ENCODE results near the gene KSR2.

KSR2 gene

DNA sequence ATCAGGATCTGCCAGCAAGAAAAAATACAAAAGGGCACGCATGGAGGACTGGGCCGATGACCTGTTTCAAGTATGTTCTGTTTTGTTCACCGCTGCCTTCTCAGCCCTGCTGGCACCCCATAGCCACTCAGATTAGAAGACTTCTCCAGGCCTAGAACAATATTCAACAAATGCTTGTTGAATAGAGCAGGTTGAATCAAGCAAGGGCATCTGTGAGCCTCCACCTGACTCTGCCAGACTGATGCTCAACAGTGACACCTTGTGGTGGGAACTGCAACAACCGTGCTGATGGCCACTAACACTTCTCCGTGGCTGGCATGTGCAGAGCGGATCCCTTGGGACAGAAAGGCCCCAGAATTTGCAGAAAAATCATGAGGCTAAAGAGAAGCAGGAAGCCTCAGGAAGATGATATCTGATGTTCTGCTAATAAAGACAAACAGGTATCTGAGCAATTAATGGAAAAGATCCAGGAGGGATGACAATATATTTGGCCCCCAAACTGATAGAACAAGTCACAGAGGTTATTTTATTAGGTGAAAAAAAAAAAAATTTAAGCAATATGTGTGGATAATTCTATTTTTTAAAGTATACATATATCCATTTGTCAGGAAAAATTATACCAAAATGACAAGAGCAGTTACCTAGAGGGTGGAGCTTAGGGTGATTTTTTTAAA, 114.3 kb downstream of the KSR2 start:
- DNase-seq, result peak; percentile 93

DNA sequence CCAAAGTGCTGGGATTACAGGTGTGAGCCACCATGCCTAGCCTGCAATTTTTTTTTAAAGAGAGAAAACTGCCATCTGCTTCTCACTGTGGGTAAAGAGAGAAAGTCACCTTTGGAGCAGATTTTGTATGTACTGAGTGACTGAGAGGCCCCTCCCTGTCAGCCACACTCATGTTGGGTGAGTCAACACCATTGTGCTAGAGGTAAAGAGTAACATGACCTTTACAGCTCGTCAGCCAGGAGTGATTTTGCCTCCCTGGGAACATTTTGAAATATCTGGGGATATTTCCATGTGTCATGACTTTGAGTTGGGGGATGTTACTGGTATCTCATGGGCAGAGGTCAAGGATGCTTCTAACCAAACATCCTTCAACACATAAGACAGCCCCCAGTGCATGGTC, 115.2 kb downstream of the KSR2 start:
- peak; percentile 77 for DNase-seq

DNA sequence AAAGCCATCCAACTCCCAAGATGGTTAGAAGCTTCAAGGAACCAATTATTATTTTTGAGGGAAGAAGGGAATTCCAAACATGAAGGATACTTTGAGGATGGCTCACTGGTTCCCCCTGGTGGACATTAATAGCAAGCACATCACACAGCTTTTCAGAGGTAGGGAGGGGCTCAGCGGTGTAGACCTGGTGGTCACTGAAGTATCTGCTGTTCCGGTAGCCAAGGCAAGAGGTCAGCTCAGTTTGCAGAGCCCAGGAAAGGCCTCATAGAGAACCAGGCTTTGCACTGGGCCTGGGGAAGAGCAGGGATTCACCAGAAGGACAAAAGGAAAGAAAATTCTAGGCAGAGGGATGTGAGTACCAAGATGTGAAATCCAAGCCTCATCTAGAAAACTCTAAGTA, 118.7 kb downstream of the KSR2 start:
- DNase-seq, result peak; percentile 63

DNA sequence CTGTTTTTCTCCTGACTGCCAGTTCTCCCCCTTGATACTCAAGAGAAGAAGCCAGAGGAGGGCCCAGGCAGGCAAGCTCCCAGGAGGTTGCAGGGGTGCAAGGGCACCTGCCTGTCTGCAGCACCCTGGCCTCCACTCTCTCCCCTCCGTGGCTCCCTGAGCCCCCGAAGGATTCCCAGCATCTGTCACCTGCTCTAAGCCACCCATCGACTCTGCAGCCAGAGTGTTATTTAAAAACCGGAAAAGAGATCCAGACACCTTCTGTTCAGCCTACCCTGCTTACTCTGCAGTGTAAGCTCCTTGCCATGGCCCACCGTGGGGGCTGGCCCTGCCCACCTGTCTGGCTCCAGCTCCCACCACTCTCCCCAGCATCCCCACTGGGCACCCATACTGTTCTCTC, 121.4 kb downstream of the KSR2 start:
- no peak for DNase-seq

DNA sequence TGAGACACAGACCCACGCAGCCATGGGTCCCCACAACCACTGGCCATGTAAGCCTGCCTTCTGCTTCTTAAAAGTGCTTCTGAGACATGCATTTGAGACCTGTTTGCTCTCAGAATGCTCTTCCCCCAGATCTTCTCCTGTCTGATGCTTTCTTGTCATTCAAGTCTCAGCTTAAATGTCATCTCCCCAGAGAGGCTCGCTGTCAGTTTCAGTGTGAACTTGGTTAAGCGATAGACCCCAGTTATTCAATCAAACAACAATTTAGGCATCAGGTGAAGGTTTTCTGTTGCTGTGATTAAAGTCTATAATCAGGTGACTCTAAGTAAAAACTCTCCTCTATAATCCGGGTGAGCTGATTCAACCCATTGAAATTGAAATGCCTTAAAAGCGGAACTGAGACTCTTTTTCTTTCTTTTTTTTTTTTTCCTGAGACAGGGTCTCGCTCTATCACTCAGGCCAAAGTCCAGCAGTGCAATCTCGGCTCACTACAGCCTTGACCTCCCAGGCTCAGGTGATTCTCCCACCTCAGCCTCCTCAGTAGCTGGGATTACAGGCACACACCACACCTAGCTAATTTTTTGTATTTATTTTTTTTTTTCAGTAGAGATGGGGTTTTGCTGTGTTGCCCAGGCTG, 123.4 kb downstream of the KSR2 start:
- DNase-seq, result no peak

DNA sequence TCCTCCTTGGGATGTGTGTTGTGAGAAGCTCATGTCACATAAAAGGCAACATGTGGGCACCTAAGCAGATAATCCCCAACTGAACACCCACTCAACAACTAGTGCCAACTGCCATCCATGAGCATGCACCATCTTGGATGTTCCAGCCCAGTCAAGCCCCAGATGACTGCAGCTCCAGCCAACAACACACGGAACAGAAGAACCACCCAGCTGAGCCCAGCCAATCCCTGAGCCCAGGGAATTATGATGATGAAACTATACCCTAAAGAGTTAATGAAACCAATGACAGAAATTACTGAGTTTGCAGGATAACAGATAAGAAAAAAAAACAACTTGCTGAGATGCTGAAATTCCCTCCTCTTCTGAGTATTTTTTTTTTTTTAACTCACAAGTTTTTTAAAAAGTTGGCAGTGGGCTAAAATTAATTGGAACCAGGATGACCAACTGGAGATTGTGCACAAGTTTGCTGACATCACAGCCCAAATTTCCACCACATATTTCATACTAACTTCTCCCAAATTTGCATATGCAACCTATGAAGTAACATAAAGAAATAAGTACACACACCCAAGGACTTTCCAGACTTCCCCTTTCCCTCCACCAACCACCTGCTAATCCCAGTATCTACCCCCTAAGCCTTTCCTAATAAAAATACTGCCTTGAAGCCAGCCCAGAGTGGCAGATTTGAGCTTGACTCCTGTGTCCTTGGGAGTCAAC, 124.5 kb downstream of the KSR2 start:
- no peak for DNase-seq

DNA sequence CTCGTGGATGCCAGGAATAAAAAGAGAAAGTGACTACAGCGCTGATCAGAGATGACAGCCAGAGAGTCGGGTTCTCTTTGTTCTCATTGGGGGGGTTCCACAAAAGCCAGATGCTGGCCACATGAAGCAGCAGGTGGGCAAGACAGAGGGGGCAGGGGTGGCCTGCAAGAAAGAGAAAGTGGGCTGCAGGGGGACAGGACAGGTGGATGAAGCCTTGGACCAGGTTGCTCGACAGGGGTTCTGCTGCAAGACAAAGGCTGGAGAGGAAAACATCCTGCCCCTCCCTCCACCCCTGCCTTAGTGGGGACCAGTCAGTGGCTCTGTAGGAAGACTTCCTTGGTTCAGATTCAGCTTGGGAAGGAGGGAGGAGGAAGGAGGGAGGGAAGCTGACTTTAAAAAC, 126.2 kb downstream of the KSR2 start:
- DNase-seq, result no peak

DNA sequence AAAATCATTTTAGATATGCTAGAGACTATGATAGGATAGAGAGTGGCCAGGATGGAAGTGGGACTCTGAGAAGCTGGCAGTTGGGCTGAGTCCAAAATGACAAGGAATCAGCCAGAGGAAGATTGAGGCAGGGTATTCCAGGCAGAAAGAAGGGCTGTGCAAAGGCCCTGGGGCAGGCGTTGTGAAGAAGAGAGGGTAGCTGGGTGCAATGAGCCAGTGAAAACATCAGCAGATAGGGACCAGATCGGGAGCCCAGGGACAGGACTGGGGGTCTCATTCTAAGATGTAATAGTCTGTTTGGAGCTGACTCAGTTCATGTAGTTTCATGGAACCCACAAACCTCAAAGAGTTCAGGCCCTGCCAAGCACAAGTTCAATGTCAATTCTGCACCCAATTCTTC, 126.6 kb downstream of the KSR2 start:
- no peak for DNase-seq

DNA sequence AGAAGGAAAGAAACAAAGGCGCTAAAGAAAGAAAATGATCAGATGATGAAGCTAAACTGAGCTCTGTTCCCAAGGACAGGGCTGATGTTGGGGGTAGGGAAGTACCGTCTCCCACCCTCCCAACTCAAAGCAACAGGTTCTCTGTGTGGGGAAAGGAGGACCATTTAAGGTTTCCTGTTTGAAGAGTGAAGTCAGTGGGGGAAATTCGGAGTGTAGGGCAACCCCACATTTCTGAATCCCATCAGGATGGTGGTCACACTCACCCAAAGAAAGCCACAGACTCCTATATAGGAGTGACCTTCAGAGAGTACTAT, 131.1 kb downstream of the KSR2 start:
- DNase-seq, result no peak

DNA sequence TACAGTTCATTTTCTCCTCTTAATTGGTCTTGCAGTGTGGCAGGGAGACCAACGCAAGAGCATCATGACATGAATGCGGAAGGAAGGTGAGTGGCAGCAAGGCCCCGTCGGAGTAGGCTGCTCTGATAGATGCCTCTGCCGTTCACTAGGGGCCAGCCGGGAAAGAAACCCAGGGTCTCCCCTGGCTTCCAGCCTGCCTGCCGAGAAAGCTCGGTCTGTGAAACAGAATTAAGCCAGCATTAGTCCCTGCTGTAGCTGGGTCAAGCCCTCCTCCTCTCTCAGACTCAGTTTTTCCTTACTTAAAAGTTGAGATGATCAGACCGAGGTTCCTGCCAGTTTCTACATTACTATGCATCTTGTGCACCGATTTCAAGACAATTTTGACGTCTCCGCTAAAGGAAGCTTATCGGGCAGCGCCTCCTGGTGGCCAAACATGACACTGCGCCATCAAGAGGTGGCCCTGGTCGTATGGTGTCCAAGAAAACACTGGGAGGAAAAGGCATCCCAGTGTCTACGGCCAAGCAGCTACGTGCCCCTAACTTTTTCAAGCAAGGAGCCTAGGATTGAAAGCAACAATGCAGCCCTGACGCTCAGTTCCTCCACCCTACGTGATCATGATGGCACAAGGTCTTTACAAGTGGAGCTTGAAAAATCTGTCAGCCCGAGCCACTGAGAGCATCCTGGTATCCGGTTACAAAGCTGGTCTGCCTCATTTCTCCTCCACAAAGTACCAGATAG, 131.6 kb downstream of the KSR2 start:
- peak; percentile 74 for DNase-seq

DNA sequence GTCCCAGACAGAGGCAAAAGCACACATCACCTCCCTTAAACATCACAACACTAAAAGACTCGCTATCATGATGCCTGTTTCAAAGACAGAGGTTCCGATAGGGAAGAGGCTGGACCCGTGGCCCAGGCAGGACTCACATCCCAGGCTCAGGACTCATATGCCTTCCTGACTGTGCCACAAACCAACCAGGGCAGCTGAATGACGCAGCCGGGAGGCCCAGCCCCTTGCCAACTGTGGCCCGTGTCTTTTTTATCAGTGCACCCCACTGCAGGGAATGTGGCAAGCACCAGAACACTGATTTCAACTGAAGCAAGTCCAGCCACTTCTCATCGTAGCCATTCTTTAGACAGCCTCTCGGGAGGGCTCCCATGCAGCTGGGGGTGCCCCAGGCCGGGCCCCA, 132.3 kb downstream of the KSR2 start:
- DNase-seq, result no peak

DNA sequence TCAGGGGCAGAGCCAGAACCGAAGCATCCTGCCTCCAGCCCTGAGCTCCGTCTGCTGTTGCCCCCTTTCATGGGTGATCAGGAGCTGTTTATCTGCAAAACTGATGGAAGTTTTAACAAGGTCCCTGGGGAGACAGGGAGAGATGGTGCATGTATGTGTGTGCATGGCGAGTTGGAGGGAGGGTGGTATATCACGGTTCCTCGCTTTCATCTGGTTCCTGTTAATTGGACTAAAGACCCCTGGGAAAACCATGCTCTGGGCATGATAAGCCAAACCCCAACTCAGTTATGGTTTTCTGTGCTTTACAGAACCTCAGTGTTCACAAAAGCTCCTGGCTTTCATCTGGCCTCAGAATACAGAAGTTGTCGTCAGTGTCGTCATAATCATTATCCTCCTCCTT, 133.6 kb downstream of the KSR2 start:
- no peak for DNase-seq

DNA sequence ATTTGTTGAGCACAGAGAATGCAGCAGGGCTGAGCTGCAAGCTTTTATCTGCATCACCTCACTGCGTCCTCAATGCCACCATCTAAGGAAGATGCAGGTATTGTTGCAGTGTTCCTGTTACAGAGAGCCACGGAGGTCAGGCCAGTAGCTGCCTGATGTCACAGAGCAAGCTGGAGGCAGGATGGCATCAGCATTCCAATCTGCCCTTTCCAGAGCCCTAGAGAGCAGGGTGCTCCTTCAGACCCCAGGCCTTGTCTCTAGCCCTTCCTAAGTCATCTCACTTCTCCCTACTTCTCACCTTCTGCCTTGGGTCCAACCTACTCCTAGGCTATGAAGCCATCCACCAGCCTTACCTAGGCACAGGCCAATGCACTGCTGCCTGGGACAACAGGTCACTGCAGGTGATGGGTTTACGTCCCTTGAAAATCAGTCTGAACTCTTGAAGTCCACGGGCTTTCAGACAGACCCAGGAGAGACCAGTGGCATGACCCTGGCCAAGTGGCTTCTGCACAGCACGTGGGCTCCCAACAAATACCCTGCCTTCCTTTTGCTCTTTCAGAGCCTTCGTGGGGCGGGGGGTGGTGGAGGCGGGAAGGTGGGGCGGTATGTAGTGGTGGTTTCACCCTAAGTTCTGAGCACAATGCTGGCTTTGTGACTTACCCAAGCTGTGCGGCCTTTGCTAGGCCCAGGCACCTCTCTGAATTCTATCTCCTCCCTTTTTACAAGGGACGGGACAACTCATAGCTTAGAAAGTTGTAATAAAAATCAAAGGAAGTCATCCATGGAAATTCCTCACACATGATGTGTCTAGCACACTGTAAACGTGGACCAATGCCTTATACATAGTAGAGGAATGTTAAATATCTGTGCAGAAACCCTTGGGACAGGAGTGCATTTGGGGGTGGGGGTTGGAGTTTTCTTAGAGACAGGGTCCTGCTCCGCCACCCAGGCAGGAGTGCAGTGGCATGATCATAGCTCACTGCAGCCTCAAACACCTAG, 136.0 kb downstream of the KSR2 start:
- no peak for DNase-seq

DNA sequence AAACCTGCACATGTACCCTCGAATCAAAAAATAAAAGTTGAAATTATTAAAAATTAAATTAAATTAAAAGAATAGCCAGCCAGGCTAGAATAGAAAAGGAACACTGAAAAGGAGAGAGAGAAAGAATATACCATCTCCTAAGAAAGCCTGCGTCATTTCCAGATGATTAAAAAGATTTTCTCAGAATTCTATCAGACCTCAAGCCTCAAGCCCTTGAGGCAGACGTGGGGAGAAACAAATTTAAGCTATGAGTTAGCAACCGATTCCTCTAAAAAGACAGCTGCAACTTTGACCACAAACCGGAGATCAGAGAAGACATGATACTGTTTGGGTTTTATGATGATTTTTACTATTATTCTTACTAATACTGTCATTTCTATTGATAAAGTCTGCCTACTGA, 138.3 kb downstream of the KSR2 start:
- DNase-seq, result no peak

DNA sequence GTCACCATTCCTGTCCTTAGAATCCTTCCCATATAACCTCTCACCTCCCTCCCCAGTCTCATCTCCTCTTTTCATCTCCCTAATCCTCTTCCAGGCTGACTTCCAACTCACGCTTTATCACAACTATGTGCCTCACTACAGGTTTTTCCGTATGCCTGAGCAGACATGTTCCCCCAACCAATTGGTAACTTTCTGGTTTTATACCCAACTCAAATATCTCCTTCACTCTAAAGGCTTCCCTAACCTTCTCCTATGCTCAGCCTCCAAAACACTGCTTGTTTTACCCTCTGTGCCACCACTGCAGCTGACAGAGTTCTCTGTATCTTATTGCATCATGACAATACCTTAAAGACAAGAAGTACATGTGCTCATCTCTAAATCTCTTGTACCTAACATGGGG, 139.7 kb downstream of the KSR2 start:
- no peak for DNase-seq

DNA sequence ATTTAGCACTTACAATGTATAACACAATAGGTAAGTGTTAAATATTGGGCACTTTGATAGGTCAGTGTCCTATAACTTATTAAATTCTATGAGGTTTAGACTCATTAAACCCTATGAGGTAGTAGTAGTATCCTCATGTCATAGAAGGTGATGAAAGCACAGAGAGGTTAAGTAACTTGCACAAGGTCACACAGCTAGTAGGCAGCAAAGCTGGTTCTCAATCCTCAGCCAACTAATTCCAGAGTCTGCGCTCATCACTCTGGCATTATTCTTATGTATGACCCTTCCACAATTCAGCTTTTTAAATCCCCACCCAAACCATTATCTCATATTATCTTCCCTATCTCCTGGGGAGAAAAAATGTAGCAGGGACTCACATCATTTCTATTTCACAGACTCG, 141.1 kb downstream of the KSR2 start:
- DNase-seq, result no peak

DNA sequence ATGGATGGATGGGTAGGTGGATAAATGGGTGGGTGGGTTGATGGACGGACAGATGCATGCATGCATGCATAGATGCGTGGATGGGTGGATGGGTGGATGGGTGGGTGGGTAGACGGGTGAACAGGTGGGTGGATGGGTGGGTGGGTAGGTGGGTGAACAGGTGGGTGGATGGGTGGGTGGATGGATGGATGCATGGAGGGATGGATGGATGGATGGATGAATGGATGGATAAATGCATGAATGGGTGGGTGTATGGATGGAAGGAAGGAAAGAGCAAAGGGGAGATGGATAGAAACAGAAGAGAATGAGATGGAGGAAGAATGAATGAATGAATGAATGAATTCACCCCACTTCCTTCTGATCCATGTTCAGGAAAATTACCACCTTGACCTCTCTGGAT, 143.0 kb downstream of the KSR2 start:
- no peak for DNase-seq

DNA sequence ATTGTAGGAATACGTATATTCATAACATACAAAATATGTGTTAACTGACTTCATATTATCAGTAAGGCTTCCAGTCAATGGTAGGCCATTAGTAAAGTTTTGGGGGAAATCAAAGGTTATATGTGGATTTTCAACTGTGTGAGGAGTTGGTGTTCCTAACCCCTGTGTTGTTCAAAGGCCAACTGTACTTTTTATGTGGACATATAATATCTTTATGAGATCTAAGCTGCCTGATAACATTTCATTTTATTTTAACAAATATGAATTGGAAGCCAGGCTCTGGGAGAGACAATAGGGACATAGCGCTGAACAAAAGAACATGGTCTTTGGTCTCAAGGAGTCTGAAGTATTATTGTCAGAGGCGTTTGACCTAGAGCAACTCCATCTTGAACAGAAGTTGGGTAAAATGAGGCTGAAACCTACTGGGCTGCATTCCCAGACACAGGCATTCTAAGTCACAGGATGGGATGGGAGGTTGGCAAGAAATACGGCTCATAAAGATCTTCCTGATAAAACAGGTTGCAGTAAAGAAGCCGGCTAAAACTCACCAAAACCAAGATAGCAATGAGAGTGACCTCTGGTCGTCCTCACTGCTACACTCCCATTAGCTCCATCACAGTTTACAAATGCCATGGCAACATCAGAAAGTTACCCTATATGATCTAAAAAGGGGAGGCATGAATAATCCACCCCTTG, 147.2 kb downstream of the KSR2 start:
- no peak for DNase-seq

DNA sequence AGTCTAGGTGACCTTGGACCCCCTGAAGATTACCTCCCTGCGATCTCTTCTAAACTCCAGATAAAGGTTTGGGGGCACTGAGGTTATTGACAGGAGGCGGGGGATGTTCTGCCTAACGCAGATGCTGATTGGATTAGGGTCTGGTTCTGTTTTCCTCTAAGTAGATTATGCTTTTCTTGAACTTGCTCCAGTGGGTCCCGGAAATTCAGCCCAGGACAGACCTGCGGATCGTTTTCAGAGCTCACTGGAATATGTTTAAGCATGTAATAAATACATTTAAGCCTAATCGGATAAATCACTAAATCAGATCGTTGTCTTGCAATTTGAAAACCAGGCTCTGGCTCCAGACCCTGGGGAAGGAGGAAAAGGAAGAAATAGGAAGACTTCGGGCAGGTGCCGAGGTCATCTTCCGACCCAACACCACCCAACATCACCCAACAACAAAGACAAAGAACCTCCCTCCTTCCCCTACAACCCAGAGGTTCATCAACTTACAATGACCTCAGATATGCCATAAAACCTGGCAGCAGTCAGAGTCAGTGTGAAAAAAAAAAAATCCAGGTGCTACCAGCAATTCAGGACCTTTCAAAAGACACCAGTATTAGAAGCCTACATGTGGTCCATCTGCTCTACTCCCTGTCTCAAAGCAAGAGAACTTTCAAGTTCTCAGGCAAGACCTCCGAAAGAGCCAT, 148.4 kb downstream of the KSR2 start:
- no peak for DNase-seq

DNA sequence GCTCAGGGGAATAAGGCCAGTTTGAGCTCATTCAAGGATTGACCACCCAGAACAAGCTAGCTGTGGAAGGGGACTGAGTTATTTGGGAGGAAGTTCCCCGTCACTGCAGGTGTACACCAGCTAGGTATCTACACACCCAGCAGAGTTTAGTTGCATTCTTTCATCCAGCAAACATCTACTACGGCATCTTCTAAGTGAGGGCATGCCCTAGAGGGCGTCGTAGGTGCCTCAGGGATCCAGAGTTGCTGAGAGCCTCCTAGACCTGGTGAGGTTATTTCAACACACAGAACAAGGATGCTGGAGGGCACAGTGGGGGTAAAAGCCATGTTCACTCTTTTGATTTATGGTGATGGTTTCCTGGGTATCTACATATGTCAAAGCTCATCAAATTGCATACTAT, 149.6 kb downstream of the KSR2 start:
- DNase-seq, result no peak

DNA sequence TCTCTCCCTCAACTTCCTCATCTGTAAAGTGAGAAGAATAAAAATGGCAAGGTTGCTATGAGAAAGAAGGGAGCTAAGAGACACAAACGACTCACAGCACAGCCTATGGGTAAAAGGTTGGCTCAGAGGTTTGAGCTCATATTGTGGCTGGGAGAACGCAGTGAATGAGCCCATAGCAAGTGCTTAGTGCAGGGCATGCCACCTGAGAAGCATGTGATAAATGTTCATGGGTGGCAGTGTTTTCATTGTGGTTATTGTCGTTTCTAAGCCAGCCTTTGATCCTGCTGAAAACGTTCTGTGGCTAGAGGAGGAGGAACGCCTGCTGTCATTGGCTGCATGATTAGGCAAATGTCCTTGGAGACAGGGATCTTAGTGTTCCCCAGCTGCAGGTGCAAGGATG, 150.4 kb downstream of the KSR2 start:
- no peak for DNase-seq
